GM23338 (cell line): ENCODE results near the gene MCTP1. TPM values are rescaled to one million over a fixed set of nuclear protein-coding genes. Genes with fewer than 3 reads are reported as not detected.
A peak's percentile ranks its signal among the peaks of the same experiment; 100 is the strongest.

Source experiments
- ATAC-seq: fragments of 200-7000 bp; cut with Tn5 transposase; 3 replicates; pipeline ENCODE4 v1.9.1; 2020
- DNase-seq: peaks from one replicate; pipeline ENCODE4 v3.0.0-alpha.2; 2015; ENCODE audit warnings: low spot score
- H2AFZ ChIP-seq: fragments of 200-600 bp; sonication (generic); 2 replicates; pipeline ENCODE4 v1.8.0; 2016; ENCODE audit warnings: antibody characterized with exemption, mild to moderate bottlenecking, moderate library complexity
- H3F3A ChIP-seq: fragments of 200-600 bp; sonication (generic); replicated peaks from 2 replicates; pipeline ENCODE4 v1.8.0; 2017; ENCODE audit warnings: antibody characterized with exemption, mixed run types, low read depth
- H3K27ac ChIP-seq: fragments of 200-600 bp; sonication (generic); 2 replicates; pipeline ENCODE4 v1.6.1; 2016; ENCODE audit warnings: low read depth
- H3K27me3 ChIP-seq: fragments of 200-600 bp; sonication (generic); 2 replicates; pipeline ENCODE4 v1.8.0; 2016; ENCODE audit warnings: mild to moderate bottlenecking, mixed run types, moderate library complexity; ENCODE audit not compliant: insufficient read depth
- H3K36me3 ChIP-seq: fragments of 200-600 bp; sonication (generic); 2 replicates; pipeline ENCODE4 v1.8.0; 2016; ENCODE audit warnings: mild to moderate bottlenecking; ENCODE audit not compliant: insufficient read depth
- H3K4me1 ChIP-seq: fragments of 200-600 bp; sonication (generic); 2 replicates; pipeline ENCODE4 v1.8.0; 2016; ENCODE audit warnings: mild to moderate bottlenecking, moderate library complexity; ENCODE audit not compliant: insufficient read depth
- H3K4me2 ChIP-seq: fragments of 200-600 bp; sonication (generic); 2 replicates; pipeline ENCODE4 v1.7.1; 2017; ENCODE audit warnings: mixed run types
- H3K4me3 ChIP-seq: fragments of 200-600 bp; sonication (generic); 2 replicates; pipeline ENCODE4 v1.6.1; 2016; ENCODE audit warnings: mixed run types
- H3K79me2 ChIP-seq: fragments of 200-600 bp; sonication (generic); replicated peaks from 2 replicates; pipeline ENCODE4 v1.8.0; 2017; ENCODE audit warnings: mild to moderate bottlenecking; ENCODE audit not compliant: insufficient read depth
- H3K9me2 ChIP-seq: fragments of 200-600 bp; sonication (generic); 2 replicates; pipeline ENCODE4 v1.8.0; 2017; ENCODE audit not compliant: insufficient read depth
- H4K20me1 ChIP-seq: fragments of 200-600 bp; sonication (generic); replicated peaks from 2 replicates; pipeline ENCODE4 v1.8.0; 2017; ENCODE audit warnings: mild to moderate bottlenecking; ENCODE audit not compliant: insufficient read depth
- H3K27ac Mint-ChIP-seq: 2 replicates; pipeline ENCODE4 v1.8.0; 2020; ENCODE audit warnings: inconsistent platforms, mild to moderate bottlenecking, moderate library complexity, mixed read lengths
- H3K27me3 Mint-ChIP-seq: 3 replicates; pipeline ENCODE4 v1.8.0; 2022; ENCODE audit warnings: low read depth, mild to moderate bottlenecking, moderate library complexity, mixed read lengths, inconsistent platforms; ENCODE audit not compliant: insufficient read depth, poor library complexity
- H3K36me3 Mint-ChIP-seq: 3 replicates; pipeline ENCODE4 v1.8.0; 2021; ENCODE audit warnings: low read depth, mild to moderate bottlenecking, inconsistent platforms, moderate library complexity, mixed read lengths
- H3K4me1 Mint-ChIP-seq: 3 replicates; pipeline ENCODE4 v1.8.0; 2020; ENCODE audit warnings: mild to moderate bottlenecking, inconsistent platforms, mixed read lengths
- H3K4me3 Mint-ChIP-seq: 3 replicates; pipeline ENCODE4 v1.8.0; 2021; ENCODE audit warnings: moderate library complexity, mild to moderate bottlenecking, inconsistent platforms, mixed read lengths
- H3K9me3 Mint-ChIP-seq: 3 replicates; pipeline ENCODE4 v1.8.0; 2020; ENCODE audit warnings: moderate library complexity, mild to moderate bottlenecking, inconsistent platforms, mixed read lengths
- CREB1 ChIP-seq: fragments of 250-450 bp; sonication (Bioruptor Pico); IDR thresholded peaks from 2 replicates; pipeline ENCODE4 v1.5.0; 2020; ENCODE audit warnings: low read depth, mild to moderate bottlenecking, moderate library complexity
- EZH2 ChIP-seq: fragments of 200-600 bp; sonication (generic); IDR thresholded peaks from one replicate; pipeline ENCODE4 v1.8.0; 2017; ENCODE audit warnings: antibody characterized with exemption, mild to moderate bottlenecking, low read depth; ENCODE audit not compliant: unreplicated experiment
- EZH2phosphoT487 ChIP-seq: fragments of 200-600 bp; sonication (generic); IDR thresholded peaks from one replicate; pipeline ENCODE4 v1.8.1; 2018; ENCODE audit warnings: antibody characterized with exemption; ENCODE audit not compliant: unreplicated experiment
- JUNB ChIP-seq: IDR thresholded peaks from one replicate; pipeline ENCODE4 v1.6.1; 2016; ENCODE audit warnings: antibody characterized with exemption; ENCODE audit not compliant: unreplicated experiment
- NANOG ChIP-seq: IDR thresholded peaks from 2 replicates; pipeline ENCODE4 v1.6.1; 2016; ENCODE audit warnings: antibody characterized with exemption, borderline replicate concordance
- POLR2AphosphoS5 ChIP-seq: IDR thresholded peaks from 2 replicates; pipeline ENCODE4 v1.6.1; 2016; ENCODE audit warnings: antibody characterized with exemption, low read depth
- STAT1 ChIP-seq: IDR thresholded peaks from one replicate; pipeline ENCODE4 v1.6.1; 2016; ENCODE audit warnings: antibody characterized with exemption; ENCODE audit not compliant: unreplicated experiment
- ZNF114 ChIP-seq: fragments of 250-450 bp; sonication (Bioruptor Pico); IDR thresholded peaks from 2 replicates; pipeline ENCODE4 v1.5.0; 2020; ENCODE audit warnings: mild to moderate bottlenecking, moderate library complexity
- ZNF331 ChIP-seq: fragments of 250-450 bp; sonication (Bioruptor Pico); IDR thresholded peaks from 2 replicates; pipeline ENCODE4 v1.5.0; 2020; ENCODE audit warnings: low read depth, mild to moderate bottlenecking, moderate library complexity
- polyA plus RNA-seq: library from polyadenylated mRNA; unstranded; fragments of >200 nt; fragmentation: Nextera tagmentation; extraction: Ambion mirVana; gene quantifications from 2 replicates; pipeline ENCODE4 v1.2.1, GENCODE V29; 2016
- total RNA-seq: library from RNA; depleted of rRNA; stranded (reverse); fragments of >200 nt; shearing (Covaris generic); gene quantifications from 2 replicates; pipeline ENCODE4 v1.2.3, GENCODE V29; 2014
- TF ChIP-seq, protein P1 (sequence below): fragments of 250-450 bp; sonication (Bioruptor Pico); IDR thresholded peaks from 2 replicates; pipeline ENCODE4 v1.5.0; 2020; ENCODE audit warnings: mild to moderate bottlenecking, moderate library complexity
- TF ChIP-seq, protein P2 (sequence below): IDR thresholded peaks from one replicate; pipeline ENCODE4 v1.6.1; 2018; ENCODE audit warnings: antibody characterized with exemption; ENCODE audit not compliant: unreplicated experiment
- TF ChIP-seq, protein P3 (sequence below), 2 experiments: fragments of 200-600 bp in 1 of 2; sonication (generic) in 1 of 2; conservative IDR thresholded peaks; 2 replicates each; pipeline versions ENCODE4 v1.5.1 to v1.6.1; 2016 to 2017; ENCODE audit warnings: antibody characterized with exemption in 2 of 2, low read depth in 2 of 2, mild to moderate bottlenecking in 2 of 2, moderate library complexity in 1 of 2
- TF ChIP-seq, protein P4 (sequence below): IDR thresholded peaks from 2 replicates; pipeline ENCODE4 v1.6.1; 2016; ENCODE audit warnings: antibody characterized with exemption

Gene MCTP1
- total and polyA plus RNA-seq, 2 experiments from 2014 or later, result 3.7 to 4.2 TPM

DNA sequence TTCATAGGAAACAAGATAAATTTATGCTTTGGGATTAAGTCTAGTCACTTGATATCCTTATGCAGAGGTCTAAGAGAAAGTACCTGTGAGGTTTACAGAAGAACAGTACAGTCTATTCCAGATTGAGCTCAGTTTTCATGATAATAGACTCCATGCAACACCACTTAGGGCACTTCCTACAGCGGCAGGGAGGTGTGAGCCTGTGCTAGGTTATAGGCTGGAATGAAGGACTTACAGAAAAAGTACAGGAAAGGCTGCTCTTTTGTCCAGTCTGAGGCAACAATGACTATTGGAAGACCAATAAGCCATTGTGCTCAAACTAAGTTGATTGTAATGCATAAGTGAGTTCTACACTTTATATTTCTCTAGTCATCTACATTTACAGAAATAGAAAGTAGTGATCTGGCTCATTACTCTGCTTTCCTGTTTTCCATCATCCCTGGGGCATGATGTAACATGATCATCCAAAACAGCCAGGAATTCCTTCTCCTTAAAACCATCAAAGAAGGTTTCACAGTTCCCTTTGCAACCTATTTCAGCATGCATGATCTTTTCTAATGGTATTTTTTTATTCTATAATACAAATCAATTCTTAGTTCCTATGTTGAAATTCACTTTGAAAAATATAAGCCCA is 343.7 kb downstream of the MCTP1 start:
- no peaks in the 10 kb centered on the region for H4K20me1 ChIP-seq
- no peaks in the 10 kb centered on the region for H3F3A ChIP-seq
- Mint-ChIP-seq H3K9me3 (no peaks in the 10 kb centered on the region), H3K36me3 (no peaks in the 10 kb centered on the region), H3K27me3 (no peaks in the 10 kb centered on the region), H3K4me3 (no peak overlapping the region), H3K27ac (no peak overlapping the region), H3K4me1 (peaks cover 14% of the 10 kb centered on the region)
- no peaks in the 10 kb centered on the region for H3K79me2 ChIP-seq
- peak overlapping the region; percentile 30; the same call in 1 of the 2 replicates for H3K4me2 ChIP-seq
- no peak overlapping the region for H3K27ac ChIP-seq
- H2AFZ ChIP-seq, result no peak overlapping the region
- H3K9me2 ChIP-seq, result no peaks in the 10 kb centered on the region
- H3K27me3 ChIP-seq, result no peaks in the 10 kb centered on the region
- H3K4me1 ChIP-seq, result peaks cover 12% of the 10 kb centered on the region; the same call in 1 of the 2 replicates
- ATAC-seq, result peak; percentile 65
- TF ChIP-seq, protein P1, sequence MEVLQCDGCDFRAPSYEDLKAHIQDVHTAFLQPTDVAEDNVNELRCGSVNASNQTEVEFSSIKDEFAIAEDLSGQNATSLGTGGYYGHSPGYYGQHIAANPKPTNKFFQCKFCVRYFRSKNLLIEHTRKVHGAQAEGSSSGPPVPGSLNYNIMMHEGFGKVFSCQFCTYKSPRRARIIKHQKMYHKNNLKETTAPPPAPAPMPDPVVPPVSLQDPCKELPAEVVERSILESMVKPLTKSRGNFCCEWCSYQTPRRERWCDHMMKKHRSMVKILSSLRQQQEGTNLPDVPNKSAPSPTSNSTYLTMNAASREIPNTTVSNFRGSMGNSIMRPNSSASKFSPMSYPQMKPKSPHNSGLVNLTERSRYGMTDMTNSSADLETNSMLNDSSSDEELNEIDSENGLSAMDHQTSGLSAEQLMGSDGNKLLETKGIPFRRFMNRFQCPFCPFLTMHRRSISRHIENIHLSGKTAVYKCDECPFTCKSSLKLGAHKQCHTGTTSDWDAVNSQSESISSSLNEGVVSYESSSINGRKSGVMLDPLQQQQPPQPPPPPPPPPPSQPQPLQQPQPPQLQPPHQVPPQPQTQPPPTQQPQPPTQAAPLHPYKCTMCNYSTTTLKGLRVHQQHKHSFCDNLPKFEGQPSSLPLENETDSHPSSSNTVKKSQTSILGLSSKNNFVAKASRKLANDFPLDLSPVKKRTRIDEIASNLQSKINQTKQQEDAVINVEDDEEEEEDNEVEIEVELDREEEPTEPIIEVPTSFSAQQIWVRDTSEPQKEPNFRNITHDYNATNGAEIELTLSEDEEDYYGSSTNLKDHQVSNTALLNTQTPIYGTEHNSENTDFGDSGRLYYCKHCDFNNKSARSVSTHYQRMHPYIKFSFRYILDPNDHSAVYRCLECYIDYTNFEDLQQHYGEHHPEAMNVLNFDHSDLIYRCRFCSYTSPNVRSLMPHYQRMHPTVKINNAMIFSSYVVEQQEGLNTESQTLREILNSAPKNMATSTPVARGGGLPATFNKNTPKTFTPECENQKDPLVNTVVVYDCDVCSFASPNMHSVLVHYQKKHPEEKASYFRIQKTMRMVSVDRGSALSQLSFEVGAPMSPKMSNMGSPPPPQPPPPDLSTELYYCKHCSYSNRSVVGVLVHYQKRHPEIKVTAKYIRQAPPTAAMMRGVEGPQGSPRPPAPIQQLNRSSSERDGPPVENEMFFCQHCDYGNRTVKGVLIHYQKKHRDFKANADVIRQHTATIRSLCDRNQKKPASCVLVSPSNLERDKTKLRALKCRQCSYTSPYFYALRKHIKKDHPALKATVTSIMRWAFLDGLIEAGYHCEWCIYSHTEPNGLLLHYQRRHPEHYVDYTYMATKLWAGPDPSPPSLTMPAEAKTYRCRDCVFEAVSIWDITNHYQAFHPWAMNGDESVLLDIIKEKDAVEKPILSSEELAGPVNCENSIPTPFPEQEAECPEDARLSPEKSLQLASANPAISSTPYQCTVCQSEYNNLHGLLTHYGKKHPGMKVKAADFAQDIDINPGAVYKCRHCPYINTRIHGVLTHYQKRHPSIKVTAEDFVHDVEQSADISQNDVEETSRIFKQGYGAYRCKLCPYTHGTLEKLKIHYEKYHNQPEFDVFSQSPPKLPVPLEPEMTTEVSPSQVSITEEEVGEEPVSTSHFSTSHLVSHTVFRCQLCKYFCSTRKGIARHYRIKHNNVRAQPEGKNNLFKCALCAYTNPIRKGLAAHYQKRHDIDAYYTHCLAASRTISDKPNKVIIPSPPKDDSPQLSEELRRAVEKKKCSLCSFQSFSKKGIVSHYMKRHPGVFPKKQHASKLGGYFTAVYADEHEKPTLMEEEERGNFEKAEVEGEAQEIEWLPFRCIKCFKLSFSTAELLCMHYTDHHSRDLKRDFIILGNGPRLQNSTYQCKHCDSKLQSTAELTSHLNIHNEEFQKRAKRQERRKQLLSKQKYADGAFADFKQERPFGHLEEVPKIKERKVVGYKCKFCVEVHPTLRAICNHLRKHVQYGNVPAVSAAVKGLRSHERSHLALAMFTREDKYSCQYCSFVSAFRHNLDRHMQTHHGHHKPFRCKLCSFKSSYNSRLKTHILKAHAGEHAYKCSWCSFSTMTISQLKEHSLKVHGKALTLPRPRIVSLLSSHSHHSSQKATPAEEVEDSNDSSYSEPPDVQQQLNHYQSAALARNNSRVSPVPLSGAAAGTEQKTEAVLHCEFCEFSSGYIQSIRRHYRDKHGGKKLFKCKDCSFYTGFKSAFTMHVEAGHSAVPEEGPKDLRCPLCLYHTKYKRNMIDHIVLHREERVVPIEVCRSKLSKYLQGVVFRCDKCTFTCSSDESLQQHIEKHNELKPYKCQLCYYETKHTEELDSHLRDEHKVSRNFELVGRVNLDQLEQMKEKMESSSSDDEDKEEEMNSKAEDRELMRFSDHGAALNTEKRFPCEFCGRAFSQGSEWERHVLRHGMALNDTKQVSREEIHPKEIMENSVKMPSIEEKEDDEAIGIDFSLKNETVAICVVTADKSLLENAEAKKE, result no peak
- TF ChIP-seq, protein P2, sequence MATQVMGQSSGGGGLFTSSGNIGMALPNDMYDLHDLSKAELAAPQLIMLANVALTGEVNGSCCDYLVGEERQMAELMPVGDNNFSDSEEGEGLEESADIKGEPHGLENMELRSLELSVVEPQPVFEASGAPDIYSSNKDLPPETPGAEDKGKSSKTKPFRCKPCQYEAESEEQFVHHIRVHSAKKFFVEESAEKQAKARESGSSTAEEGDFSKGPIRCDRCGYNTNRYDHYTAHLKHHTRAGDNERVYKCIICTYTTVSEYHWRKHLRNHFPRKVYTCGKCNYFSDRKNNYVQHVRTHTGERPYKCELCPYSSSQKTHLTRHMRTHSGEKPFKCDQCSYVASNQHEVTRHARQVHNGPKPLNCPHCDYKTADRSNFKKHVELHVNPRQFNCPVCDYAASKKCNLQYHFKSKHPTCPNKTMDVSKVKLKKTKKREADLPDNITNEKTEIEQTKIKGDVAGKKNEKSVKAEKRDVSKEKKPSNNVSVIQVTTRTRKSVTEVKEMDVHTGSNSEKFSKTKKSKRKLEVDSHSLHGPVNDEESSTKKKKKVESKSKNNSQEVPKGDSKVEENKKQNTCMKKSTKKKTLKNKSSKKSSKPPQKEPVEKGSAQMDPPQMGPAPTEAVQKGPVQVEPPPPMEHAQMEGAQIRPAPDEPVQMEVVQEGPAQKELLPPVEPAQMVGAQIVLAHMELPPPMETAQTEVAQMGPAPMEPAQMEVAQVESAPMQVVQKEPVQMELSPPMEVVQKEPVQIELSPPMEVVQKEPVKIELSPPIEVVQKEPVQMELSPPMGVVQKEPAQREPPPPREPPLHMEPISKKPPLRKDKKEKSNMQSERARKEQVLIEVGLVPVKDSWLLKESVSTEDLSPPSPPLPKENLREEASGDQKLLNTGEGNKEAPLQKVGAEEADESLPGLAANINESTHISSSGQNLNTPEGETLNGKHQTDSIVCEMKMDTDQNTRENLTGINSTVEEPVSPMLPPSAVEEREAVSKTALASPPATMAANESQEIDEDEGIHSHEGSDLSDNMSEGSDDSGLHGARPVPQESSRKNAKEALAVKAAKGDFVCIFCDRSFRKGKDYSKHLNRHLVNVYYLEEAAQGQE, result no peak
- no peak for TF ChIP-seq POLR2AphosphoS5
- TF ChIP-seq EZH2, result no peak
- no peak for TF ChIP-seq ZNF114
- TF ChIP-seq, protein P3, sequence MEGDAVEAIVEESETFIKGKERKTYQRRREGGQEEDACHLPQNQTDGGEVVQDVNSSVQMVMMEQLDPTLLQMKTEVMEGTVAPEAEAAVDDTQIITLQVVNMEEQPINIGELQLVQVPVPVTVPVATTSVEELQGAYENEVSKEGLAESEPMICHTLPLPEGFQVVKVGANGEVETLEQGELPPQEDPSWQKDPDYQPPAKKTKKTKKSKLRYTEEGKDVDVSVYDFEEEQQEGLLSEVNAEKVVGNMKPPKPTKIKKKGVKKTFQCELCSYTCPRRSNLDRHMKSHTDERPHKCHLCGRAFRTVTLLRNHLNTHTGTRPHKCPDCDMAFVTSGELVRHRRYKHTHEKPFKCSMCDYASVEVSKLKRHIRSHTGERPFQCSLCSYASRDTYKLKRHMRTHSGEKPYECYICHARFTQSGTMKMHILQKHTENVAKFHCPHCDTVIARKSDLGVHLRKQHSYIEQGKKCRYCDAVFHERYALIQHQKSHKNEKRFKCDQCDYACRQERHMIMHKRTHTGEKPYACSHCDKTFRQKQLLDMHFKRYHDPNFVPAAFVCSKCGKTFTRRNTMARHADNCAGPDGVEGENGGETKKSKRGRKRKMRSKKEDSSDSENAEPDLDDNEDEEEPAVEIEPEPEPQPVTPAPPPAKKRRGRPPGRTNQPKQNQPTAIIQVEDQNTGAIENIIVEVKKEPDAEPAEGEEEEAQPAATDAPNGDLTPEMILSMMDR (conservative IDR thresholded peaks at IDR 0.05; ENCODE audit: low read depth in 2 of 2), result no peak
- TF ChIP-seq ZNF331, result no peak
- TF ChIP-seq EZH2phosphoT487, result no peak
- no peak for TF ChIP-seq JUNB
- no peak for TF ChIP-seq CREB1 (CRISPR knock-in tag)
- TF ChIP-seq, protein P4, sequence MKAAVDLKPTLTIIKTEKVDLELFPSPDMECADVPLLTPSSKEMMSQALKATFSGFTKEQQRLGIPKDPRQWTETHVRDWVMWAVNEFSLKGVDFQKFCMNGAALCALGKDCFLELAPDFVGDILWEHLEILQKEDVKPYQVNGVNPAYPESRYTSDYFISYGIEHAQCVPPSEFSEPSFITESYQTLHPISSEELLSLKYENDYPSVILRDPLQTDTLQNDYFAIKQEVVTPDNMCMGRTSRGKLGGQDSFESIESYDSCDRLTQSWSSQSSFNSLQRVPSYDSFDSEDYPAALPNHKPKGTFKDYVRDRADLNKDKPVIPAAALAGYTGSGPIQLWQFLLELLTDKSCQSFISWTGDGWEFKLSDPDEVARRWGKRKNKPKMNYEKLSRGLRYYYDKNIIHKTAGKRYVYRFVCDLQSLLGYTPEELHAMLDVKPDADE, result no peak
- TF ChIP-seq STAT1, result no peak
- no peak for TF ChIP-seq NANOG
- no peaks in the 10 kb centered on the region for H3K36me3 ChIP-seq
- no peak overlapping the region for H3K4me3 ChIP-seq
- DNase-seq, result peak; percentile 44
